ENCODE results near the gene FKBP1A. TPM values are rescaled to one million over a fixed set of nuclear protein-coding genes. Genes with fewer than 3 reads are reported as not detected.

The FKBP1A gene
- total RNA-seq, 1 experiment from 2014 or later = 209 TPM

- POLR2A ChIA-PET = interaction anchor here (0.7 to 10.7 kb wide), 13 partner anchors 10 to 180 kb away, joined by 3 to 184 read pairs (median 5); partner anchors contain the start of genes FKBP1A and NSFL1C
- Mint-ChIP-seq H3K9me3 (ENCODE audit: unreplicated experiment) (no peaks in the 10 kb centered on the region), H3K4me1 (ENCODE audit: insufficient read depth, unreplicated experiment) (peaks cover 12% of the 10 kb centered on the region), H3K36me3 (ENCODE audit: insufficient read depth, unreplicated experiment) (no peaks in the 10 kb centered on the region), H3K27me3 (ENCODE audit: insufficient read depth, unreplicated experiment) (no peaks in the 10 kb centered on the region), H3K4me3 (ENCODE audit: unreplicated experiment) (peak overlapping the region; percentile 8), H3K27ac (ENCODE audit: low read depth, unreplicated experiment) (peak overlapping the region; percentile 96)
- BruUV-seq (replicated peaks) = no TSS peak
- intact Hi-C loops (cut with micrococcal nuclease) = no loop called here
- CTCF ChIA-PET = interaction anchor here (1.0 to 4.2 kb wide), 5 partner anchors 10 to 180 kb away, joined by 3 to 40 read pairs (median 14); partner anchors contain the start of gene NSFL1C
- TF ChIP-seq, protein P1, sequence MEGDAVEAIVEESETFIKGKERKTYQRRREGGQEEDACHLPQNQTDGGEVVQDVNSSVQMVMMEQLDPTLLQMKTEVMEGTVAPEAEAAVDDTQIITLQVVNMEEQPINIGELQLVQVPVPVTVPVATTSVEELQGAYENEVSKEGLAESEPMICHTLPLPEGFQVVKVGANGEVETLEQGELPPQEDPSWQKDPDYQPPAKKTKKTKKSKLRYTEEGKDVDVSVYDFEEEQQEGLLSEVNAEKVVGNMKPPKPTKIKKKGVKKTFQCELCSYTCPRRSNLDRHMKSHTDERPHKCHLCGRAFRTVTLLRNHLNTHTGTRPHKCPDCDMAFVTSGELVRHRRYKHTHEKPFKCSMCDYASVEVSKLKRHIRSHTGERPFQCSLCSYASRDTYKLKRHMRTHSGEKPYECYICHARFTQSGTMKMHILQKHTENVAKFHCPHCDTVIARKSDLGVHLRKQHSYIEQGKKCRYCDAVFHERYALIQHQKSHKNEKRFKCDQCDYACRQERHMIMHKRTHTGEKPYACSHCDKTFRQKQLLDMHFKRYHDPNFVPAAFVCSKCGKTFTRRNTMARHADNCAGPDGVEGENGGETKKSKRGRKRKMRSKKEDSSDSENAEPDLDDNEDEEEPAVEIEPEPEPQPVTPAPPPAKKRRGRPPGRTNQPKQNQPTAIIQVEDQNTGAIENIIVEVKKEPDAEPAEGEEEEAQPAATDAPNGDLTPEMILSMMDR (IDR thresholded peaks at IDR 0.05; ENCODE audit: unreplicated experiment) = no peak
- DNase-seq (ENCODE audit: unreplicated experiment) = no peak
Observed at GRCh38 chr20:1323256-1323655, 69.6 kb downstream of the FKBP1A start.

DNA sequence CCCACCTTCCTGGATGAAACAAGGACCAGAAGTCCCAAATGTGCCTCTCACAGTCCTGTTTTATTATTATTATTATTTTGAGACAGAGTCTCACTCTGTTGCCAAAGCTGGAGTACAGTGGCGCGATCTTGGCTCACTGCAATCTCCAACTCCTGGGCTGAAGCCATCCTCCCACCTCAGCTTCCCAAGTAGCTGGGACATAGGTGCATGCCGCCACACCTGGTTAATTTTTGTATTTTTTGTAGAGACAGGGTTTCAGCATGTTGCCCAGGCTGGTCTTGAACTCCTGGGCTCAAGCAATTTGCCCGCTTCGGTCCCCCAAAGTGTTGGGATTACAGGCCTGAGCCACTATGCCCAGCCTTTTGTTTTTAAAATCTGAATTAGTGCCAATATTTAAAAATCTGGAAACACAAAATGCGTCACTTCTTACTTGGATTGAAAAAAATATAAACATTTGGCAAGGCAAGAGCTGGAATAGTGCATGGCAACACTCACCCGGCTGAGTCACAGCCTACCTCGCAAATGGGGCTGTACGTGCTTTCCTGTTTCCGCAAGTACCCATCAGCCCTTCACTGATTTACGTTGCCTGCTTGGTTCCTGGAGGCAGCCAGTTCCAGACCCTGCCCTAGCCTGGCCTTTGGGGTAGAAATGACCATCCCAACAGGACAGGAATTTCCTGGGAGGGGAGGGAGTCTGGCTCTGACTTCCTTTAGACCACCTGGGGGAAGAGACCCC, 70.2 kb downstream of the FKBP1A start:
- H3K36me3 Mint-ChIP-seq (ENCODE audit: insufficient read depth, unreplicated experiment) = no peaks in the 10 kb centered on the region
- peak; percentile 92 for DNase-seq (ENCODE audit: unreplicated experiment)
- ChIA-PET CTCF (interaction anchor here (0.8 to 4.2 kb wide), 10 partner anchors 10 to 366 kb away, joined by 3 to 40 read pairs (median 7); partner anchors contain the start of gene NSFL1C), POLR2A (interaction anchor here (0.5 to 10.7 kb wide), 16 partner anchors 8 to 1238 kb away, joined by 3 to 184 read pairs (median 4); partner anchors contain the start of genes FKBP1A and NSFL1C)
- peak overlapping the region; percentile 96 for H3K27ac Mint-ChIP-seq (ENCODE audit: low read depth, unreplicated experiment)
- no peaks in the 10 kb centered on the region for H3K9me3 Mint-ChIP-seq (ENCODE audit: unreplicated experiment)
- intact Hi-C loops (cut with micrococcal nuclease) = no loop called here
- peak overlapping the region; percentile 8 for H3K4me3 Mint-ChIP-seq (ENCODE audit: unreplicated experiment)
- no peaks in the 10 kb centered on the region for H3K27me3 Mint-ChIP-seq (ENCODE audit: insufficient read depth, unreplicated experiment)
- BruUV-seq (replicated peaks) = no TSS peak
- H3K4me1 Mint-ChIP-seq (ENCODE audit: insufficient read depth, unreplicated experiment) = peaks cover 12% of the 10 kb centered on the region
- TF ChIP-seq, protein P1 (IDR thresholded peaks at IDR 0.05; ENCODE audit: unreplicated experiment) = no peak

DNA sequence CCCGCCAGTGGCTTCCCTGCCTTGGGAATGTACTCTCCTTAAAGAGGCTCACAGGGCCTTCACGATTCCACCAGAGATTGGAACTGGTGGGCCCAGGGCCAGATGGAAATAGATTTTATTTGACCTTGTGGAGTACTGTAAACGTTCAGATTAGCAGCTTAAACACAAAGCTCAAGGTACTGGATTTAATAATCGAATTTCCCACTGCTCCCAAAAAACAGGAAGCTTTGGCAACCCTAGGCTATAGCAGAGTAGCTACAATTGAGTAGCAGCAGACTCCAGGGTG, 71.3 kb downstream of the FKBP1A start:
- Mint-ChIP-seq H3K4me3 (ENCODE audit: unreplicated experiment) (no peak overlapping the region), H3K27me3 (ENCODE audit: insufficient read depth, unreplicated experiment) (no peaks in the 10 kb centered on the region), H3K27ac (ENCODE audit: low read depth, unreplicated experiment) (peak overlapping the region; percentile 96), H3K4me1 (ENCODE audit: insufficient read depth, unreplicated experiment) (peaks cover 12% of the 10 kb centered on the region), H3K36me3 (ENCODE audit: insufficient read depth, unreplicated experiment) (no peaks in the 10 kb centered on the region), H3K9me3 (ENCODE audit: unreplicated experiment) (no peaks in the 10 kb centered on the region)
- TF ChIP-seq, protein P1 (IDR thresholded peaks at IDR 0.05; ENCODE audit: unreplicated experiment) = no peak
- ChIA-PET POLR2A (interaction anchor here (0.8 to 10.7 kb wide), 9 partner anchors 9 to 181 kb away, joined by 3 to 184 read pairs (median 6); partner anchors contain the start of genes FKBP1A and NSFL1C), CTCF (interaction anchor here (0.8 to 4.2 kb wide), 9 partner anchors 9 to 365 kb away, joined by 3 to 40 read pairs (median 6); partner anchors contain the start of gene NSFL1C)
- BruUV-seq (replicated peaks) = no TSS peak
- no peak for DNase-seq (ENCODE audit: unreplicated experiment)
- intact Hi-C loops (cut with micrococcal nuclease) = no loop called here

DNA sequence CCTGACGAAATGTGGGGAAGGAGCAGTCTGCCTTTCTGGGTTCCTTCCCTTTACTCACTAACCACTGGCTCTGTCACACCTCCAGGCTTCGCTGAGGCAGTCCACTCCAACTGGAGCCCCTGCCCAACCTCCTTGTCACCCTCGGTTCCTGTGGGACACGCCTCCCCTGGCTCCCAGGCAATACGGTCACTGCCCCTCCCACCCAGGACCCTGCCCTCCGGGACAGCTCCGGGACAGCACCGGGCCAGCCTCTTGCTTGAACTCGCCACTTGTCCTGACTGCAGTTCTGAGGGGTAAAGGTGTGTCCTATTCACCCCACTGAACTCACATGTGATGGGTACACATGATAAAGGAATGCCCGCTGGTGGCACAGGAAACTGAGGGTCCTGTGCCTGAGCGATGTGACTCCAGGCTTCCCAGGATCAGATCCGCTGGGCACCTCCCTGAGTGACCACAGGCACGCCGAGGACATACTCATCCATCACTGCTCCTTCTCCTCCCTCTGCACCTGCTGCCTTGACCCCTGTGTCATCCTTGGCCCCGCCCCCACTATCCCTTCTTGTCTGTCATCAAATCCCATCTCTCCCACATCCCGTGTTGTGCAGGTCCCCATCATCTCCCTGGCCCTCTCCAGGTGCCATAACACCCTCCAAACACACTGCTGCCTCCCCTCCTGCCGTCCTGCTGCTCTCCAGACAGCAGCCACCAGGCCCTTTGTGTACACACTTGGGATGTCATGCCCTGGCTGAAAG, 71.8 kb downstream of the FKBP1A start:
- ChIA-PET POLR2A (interaction anchor here (0.8 to 10.7 kb wide), 7 partner anchors 10 to 182 kb away, joined by 3 to 184 read pairs (median 6); partner anchors contain the start of genes FKBP1A and NSFL1C), CTCF (interaction anchor here (0.6 to 4.2 kb wide), 6 partner anchors 8 to 489 kb away, joined by 4 to 40 read pairs (median 8); no protein-coding TSS in a partner anchor)
- Mint-ChIP-seq H3K36me3 (ENCODE audit: insufficient read depth, unreplicated experiment) (no peaks in the 10 kb centered on the region), H3K4me3 (ENCODE audit: unreplicated experiment) (no peak overlapping the region), H3K4me1 (ENCODE audit: insufficient read depth, unreplicated experiment) (peaks cover 12% of the 10 kb centered on the region), H3K9me3 (ENCODE audit: unreplicated experiment) (no peaks in the 10 kb centered on the region), H3K27me3 (ENCODE audit: insufficient read depth, unreplicated experiment) (no peaks in the 10 kb centered on the region), H3K27ac (ENCODE audit: low read depth, unreplicated experiment) (peak overlapping the region; percentile 96)
- BruUV-seq (replicated peaks) = no TSS peak
- no peak for DNase-seq (ENCODE audit: unreplicated experiment)
- intact Hi-C loops (cut with micrococcal nuclease) = no loop called here
- TF ChIP-seq, protein P1 (IDR thresholded peaks at IDR 0.05; ENCODE audit: unreplicated experiment) = no peak

All from MCF 10A (cell line).